H1 (cell line): Measurements from ENCODE around the gene HELQ.

ENCODE experiments used
- CTCF ChIP-seq, 3 experiments: IDR thresholded peaks; 1 replicate in 2 of 3; 2 replicates in 1 of 3; pipeline versions ENCODE4 v1.5.1 to v1.6.1; 2011; ENCODE audit warnings: low read length in 3 of 3, mild to moderate bottlenecking in 3 of 3, inconsistent platforms in 2 of 3, low read depth in 1 of 3, moderate library complexity in 1 of 3; ENCODE audit not compliant: insufficient read depth in 1 of 3; ENCODE audit errors: control extremely low read depth in 1 of 3
- EP300 ChIP-seq, 2 experiments: IDR thresholded peaks; 1 replicate in 1 of 2; 2 replicates in 1 of 2; pipeline ENCODE4 v1.6.1; 2011 to 2012; ENCODE audit warnings: low read depth in 2 of 2, low read length in 2 of 2, mild to moderate bottlenecking in 2 of 2, borderline replicate concordance in 1 of 2, inconsistent platforms in 1 of 2, moderate library complexity in 1 of 2
- EZH2 ChIP-seq: fragments of 200-600 bp; sonication (generic); IDR thresholded peaks from 2 replicates; pipeline ENCODE4 v1.7.1; 2012; ENCODE audit warnings: low read depth, mild to moderate bottlenecking, moderate library complexity, low read length, inconsistent platforms; ENCODE audit not compliant: severe bottlenecking
- POLR2AphosphoS5 ChIP-seq: IDR thresholded peaks from 2 replicates; pipeline ENCODE4 v1.6.1; 2011; ENCODE audit warnings: low read depth, low read length
- RFX5 ChIP-seq: IDR thresholded peaks from 2 replicates; pipeline ENCODE4 v1.6.1; 2011; ENCODE audit warnings: low read depth, low read length, improper control_type of control experiment, borderline replicate concordance
- SIN3A ChIP-seq, 2 experiments: IDR thresholded peaks in 1 of 2; conservative IDR thresholded peaks in 1 of 2; 2 replicates each; pipeline ENCODE4 v1.6.1; 2011 to 2012; ENCODE audit warnings: low read length in 2 of 2, improper control_type of control experiment in 1 of 2, low read depth in 1 of 2, mild to moderate bottlenecking in 1 of 2

GRCh38 chr4:83392562-83392961, 63.1 kb downstream of the HELQ start:
- TF ChIP-seq EZH2: no peak
- no peak for TF ChIP-seq CTCF (IDR thresholded peaks at IDR 0.05; ENCODE audit: control extremely low read depth in 1 of 3, insufficient read depth in 1 of 3, low read depth in 1 of 3, low read length in 3 of 3)
- no peak for TF ChIP-seq POLR2AphosphoS5
- no peak for TF ChIP-seq SIN3A (conservative IDR thresholded peaks at IDR 0.05 in 1 of 2, IDR thresholded peaks at IDR 0.05 in 1 of 2; ENCODE audit: low read depth in 1 of 2, low read length in 2 of 2)
- no peak for TF ChIP-seq EP300 (IDR thresholded peaks at IDR 0.05; ENCODE audit: borderline replicate concordance in 1 of 2, low read depth in 2 of 2, low read length in 2 of 2)
- TF ChIP-seq RFX5: no peak
